WTC11 (cell line): ENCODE measurements around the gene RBM43. TPM values are rescaled to one million over a fixed set of nuclear protein-coding genes. Genes with fewer than 3 reads are reported as not detected.

Experiments used
- ATAC-seq: fragments of 200-7000 bp; cut with Tn5 transposase; 2 replicates; pipeline ENCODE4 v1.10.0; 2021; ENCODE audit warnings: mild to moderate bottlenecking, moderate library complexity
- CTCF ChIA-PET: fragments of 300-600 bp; sonication (Branson Sonifier 250); formaldehyde crosslinking; loops from one replicate; lab custom pipeline; 2021; ENCODE audit warnings: antibody characterized with exemption; lab: Charles Lee
- POLR2A ChIA-PET: fragments of 350-600 bp; sonication (Branson Sonifier 250); formaldehyde crosslinking; loops from one replicate; lab custom pipeline; 2021; ENCODE audit warnings: antibody characterized with exemption; lab: Charles Lee
- DNase-seq: peaks from one replicate; pipeline ENCODE4 v3.0.0; 2021; ENCODE audit warnings: low spot score
- H3K27ac Mint-ChIP-seq: 2 replicates; pipeline ENCODE4 v1.8.0; 2021; ENCODE audit warnings: mixed read lengths
- H3K27me3 Mint-ChIP-seq: 2 replicates; pipeline ENCODE4 v1.8.0; 2021; ENCODE audit warnings: low read depth, mild to moderate bottlenecking, moderate library complexity, mixed read lengths
- H3K36me3 Mint-ChIP-seq: 2 replicates; pipeline ENCODE4 v1.8.0; 2021; ENCODE audit warnings: mixed read lengths
- H3K4me1 Mint-ChIP-seq: 2 replicates; pipeline ENCODE4 v1.8.0; 2022; ENCODE audit warnings: mixed read lengths
- H3K4me3 Mint-ChIP-seq: 2 replicates; pipeline ENCODE4 v1.8.0; 2021; ENCODE audit warnings: mild to moderate bottlenecking, moderate library complexity, mixed read lengths
- H3K9me3 Mint-ChIP-seq: 2 replicates; pipeline ENCODE4 v1.8.0; 2021; ENCODE audit warnings: mixed read lengths
- ATF2 ChIP-seq: sonication (generic); formaldehyde crosslinking; IDR thresholded peaks from 2 replicates; pipeline ENCODE4 v1.8.1; 2022; ENCODE audit warnings: low read depth, missing genetic modification reagents, borderline replicate concordance
- CTCF ChIP-seq: fragments of 200-600 bp; IDR thresholded peaks from 2 replicates; pipeline ENCODE4 v1.8.0; 2022; ENCODE audit warnings: antibody characterized with exemption
- ERG ChIP-seq: fragments of 250-450 bp; sonication (Bioruptor Pico); IDR thresholded peaks from 2 replicates; pipeline ENCODE4 v1.8.0; 2021; ENCODE audit warnings: mild to moderate bottlenecking
- FOXJ3 ChIP-seq: sonication (generic); formaldehyde crosslinking; IDR thresholded peaks from 2 replicates; pipeline ENCODE4 v1.9.0; 2021; ENCODE audit warnings: missing genetic modification reagents, mild to moderate bottlenecking, borderline replicate concordance
- GTF2I ChIP-seq: fragments of 250-450 bp; sonication (Bioruptor Pico); conservative IDR thresholded peaks from 2 replicates; pipeline ENCODE4 v1.4.0; 2021; ENCODE audit warnings: mild to moderate bottlenecking
- NFYB ChIP-seq: sonication (generic); formaldehyde crosslinking; conservative IDR thresholded peaks from 2 replicates; pipeline ENCODE4 v1.8.0; 2022; ENCODE audit warnings: low read depth, missing genetic modification reagents
- PRRX2 ChIP-seq: fragments of 250-450 bp; sonication (Bioruptor Pico); IDR thresholded peaks from 2 replicates; pipeline ENCODE4 v1.8.0; 2021; ENCODE audit warnings: mild to moderate bottlenecking
- RELA ChIP-seq: sonication (generic); formaldehyde crosslinking; IDR thresholded peaks from 2 replicates; pipeline ENCODE4 v1.8.1; 2022; ENCODE audit warnings: missing genetic modification reagents, mild to moderate bottlenecking, borderline replicate concordance
- RORB ChIP-seq: fragments of 250-450 bp; sonication (Bioruptor Pico); IDR thresholded peaks from 2 replicates; pipeline ENCODE4 v1.9.0; 2021; ENCODE audit warnings: mild to moderate bottlenecking
- STAT6 ChIP-seq: sonication (generic); formaldehyde crosslinking; conservative IDR thresholded peaks from 2 replicates; pipeline ENCODE4 v1.8.1; 2023; ENCODE audit warnings: mild to moderate bottlenecking, low read depth, missing genetic modification reagents, moderate library complexity
- ZNF121 ChIP-seq: sonication (generic); formaldehyde crosslinking; IDR thresholded peaks from 2 replicates; pipeline ENCODE4 v1.8.0; 2023; ENCODE audit warnings: missing genetic modification reagents
- ZNF232 ChIP-seq: sonication (generic); formaldehyde crosslinking; IDR thresholded peaks from 2 replicates; pipeline ENCODE4 v1.8.0; 2022; ENCODE audit warnings: mild to moderate bottlenecking, missing genetic modification reagents
- ZNF416 ChIP-seq: fragments of 250-450 bp; sonication (Bioruptor Pico); IDR thresholded peaks from 2 replicates; pipeline ENCODE4 v1.9.0; 2021; ENCODE audit warnings: mild to moderate bottlenecking, inconsistent platforms
- ZSCAN18 ChIP-seq: fragments of 250-450 bp; sonication (Bioruptor Pico); IDR thresholded peaks from 2 replicates; pipeline ENCODE4 v2.1.2; 2022; ENCODE audit warnings: mild to moderate bottlenecking, moderate library complexity
- total RNA-seq: library from RNA; stranded (reverse); gene quantifications from 3 replicates; pipeline ENCODE4 v1.2.3, GENCODE V29; 2021

The RBM43 gene
- total RNA-seq, 1 experiment from 2014 or later: 2.8 TPM

- TF ChIP-seq CTCF (no peak), RORB (no peak), ZNF232 (CRISPR knock-in tag) (no peak), ZNF121 (CRISPR knock-in tag) (no peak)
These were observed 21.2 kb downstream of the RBM43 start (continued) for GRCh38 chr2:151240433-151240832.

GRCh38 chr2:151239624-151240023, 22.0 kb downstream of the RBM43 start:
- peaks cover 8% of the 10 kb centered on the region for H3K4me1 Mint-ChIP-seq
- no peak for ATAC-seq
- TF ChIP-seq GTF2I (CRISPR knock-in tag): no peak
- TF ChIP-seq FOXJ3 (CRISPR knock-in tag): no peak
- no peak for TF ChIP-seq ERG (CRISPR knock-in tag)
- no peak for TF ChIP-seq NFYB (CRISPR knock-in tag)
- no peak for TF ChIP-seq ZNF416 (CRISPR knock-in tag)
- no peak for TF ChIP-seq RELA (CRISPR knock-in tag)
- no peak for TF ChIP-seq ZSCAN18 (CRISPR knock-in tag)
- TF ChIP-seq STAT6 (CRISPR knock-in tag): no peak
- no peak for TF ChIP-seq PRRX2
- TF ChIP-seq ATF2 (CRISPR knock-in tag): no peak
- TF ChIP-seq, all 79 proteins: peak for 0
- Mint-ChIP-seq H3K9me3 (no peaks in the 10 kb centered on the region; the same call in 1 of the 2 replicates), H3K4me3 (no peak overlapping the region), H3K27me3 (no peaks in the 10 kb centered on the region), H3K36me3 (no peaks in the 10 kb centered on the region), H3K27ac (no peak overlapping the region)
- no peak for DNase-seq
- POLR2A ChIA-PET: no interaction called here
- CTCF ChIA-PET: interaction anchor here (0.7 to 2.3 kb wide), 22 partner anchors 15 to 1653 kb away, joined by 3 to 23 read pairs (median 4); partner anchors contain the start of gene MMADHC
